Spleen (tissue), 7 donors: Measurements from ENCODE around the gene TRIM47.

Experiments used
- CTCF ChIP-seq, 11 experiments: fragments of 200-600 bp in 7 of 11; fragments of 450-650 bp in 4 of 11; sonication (generic) in 4 of 11; IDR thresholded peaks in 8 of 11; conservative IDR thresholded peaks in 3 of 11; 1 replicate in 7 of 11; 2 replicates in 4 of 11; pipeline versions ENCODE4 v1.4.0 to v1.8.0; 2016 to 2021; ENCODE audit warnings: antibody characterized with exemption in 11 of 11, inconsistent platforms in 4 of 11, mild to moderate bottlenecking in 1 of 11
- POLR2AphosphoS5 ChIP-seq, 3 donors: sonication (generic); formaldehyde crosslinking; IDR thresholded peaks; one replicate each; pipeline ENCODE4 v1.5.1; 2017; ENCODE audit warnings: antibody characterized with exemption in 3 of 3
- donor health status: DM: no; HTN: no; CAD: no; lungs with moderate emphysema.
- donor health status: DM: no; HTN: no; CAD: no.
- donor health status: DM: no; HTN: no; CAD: no.

- TF ChIP-seq CTCF (IDR thresholded peaks at IDR 0.05 in 8 of 11, conservative IDR thresholded peaks at IDR 0.05 in 3 of 11) (no peak), POLR2AphosphoS5 (IDR thresholded peaks at IDR 0.05) (peak in 1 of 3 donors; percentile 24)
Observed at GRCh38 chr17:75834928-75835653, 43.3 kb downstream of the TRIM47 start.
